PC-9 (cell line): ENCODE results near the gene SPOCK3. TPM values are rescaled to one million over a fixed set of nuclear protein-coding genes. Genes with fewer than 3 reads are reported as not detected.

Experiments
- BruUV-seq: library from RNA; stranded (reverse); fragments of 400-500 nt; replicated peaks from 2 replicates; lab custom pipeline; 2021; lab: Mats Ljungman, UMichigan
- CTCF ChIA-PET: fragments of 300-600 bp; sonication (Branson Sonifier 250); formaldehyde crosslinking; loops from one replicate; lab custom pipeline; 2022; ENCODE audit warnings: antibody characterized with exemption; lab: Charles Lee
- POLR2A ChIA-PET: fragments of 300-600 bp; sonication (Branson Sonifier 250); formaldehyde crosslinking; loops from one replicate; lab custom pipeline; 2022; ENCODE audit warnings: antibody characterized with exemption; ENCODE audit not compliant: unreplicated experiment; lab: Charles Lee
- DNase-seq, 2 experiments: peaks; one replicate each; pipeline versions ENCODE4 v3.0.0 to v3.0.0-alpha.2; 2015 to 2022; ENCODE audit warnings: mixed read lengths in 1 of 2
- H2AFZ ChIP-seq: fragments of 200-600 bp; sonication (generic); 2 replicates; pipeline ENCODE4 v1.8.1; 2017; ENCODE audit warnings: antibody characterized with exemption
- H3F3A ChIP-seq: fragments of 200-600 bp; sonication (generic); 2 replicates; pipeline ENCODE4 v1.8.1; 2017; ENCODE audit warnings: antibody characterized with exemption, mild to moderate bottlenecking, low read depth; ENCODE audit not compliant: insufficient read depth
- H3K27ac ChIP-seq: fragments of 200-600 bp; sonication (generic); 2 replicates; pipeline ENCODE4 v1.6.1; 2016; ENCODE audit warnings: mixed run types
- H3K27me3 ChIP-seq: fragments of 200-600 bp; sonication (generic); 2 replicates; pipeline ENCODE4 v1.6.1; 2016; ENCODE audit warnings: low read depth, mixed run types; ENCODE audit not compliant: insufficient read depth
- H3K36me3 ChIP-seq: fragments of 200-600 bp; sonication (generic); 2 replicates; pipeline ENCODE4 v1.6.1; 2016; ENCODE audit warnings: low read depth, mixed run types
- H3K4me1 ChIP-seq: fragments of 200-600 bp; sonication (generic); replicated peaks from 2 replicates; pipeline ENCODE4 v1.6.1; 2016; ENCODE audit warnings: mixed run types; ENCODE audit not compliant: insufficient read depth
- H3K4me2 ChIP-seq: fragments of 200-600 bp; sonication (generic); 2 replicates; pipeline ENCODE4 v1.6.1; 2017; ENCODE audit warnings: mixed run types
- H3K4me3 ChIP-seq: fragments of 200-600 bp; sonication (generic); 2 replicates; pipeline ENCODE4 v1.6.1; 2016; ENCODE audit warnings: mixed run types
- H3K79me2 ChIP-seq: fragments of 200-600 bp; sonication (generic); 2 replicates; pipeline ENCODE4 v1.6.1; 2017; ENCODE audit warnings: low read depth, mixed run types
- H3K9me2 ChIP-seq: fragments of 200-600 bp; sonication (generic); 2 replicates; pipeline ENCODE4 v1.8.1; 2017; ENCODE audit warnings: mild to moderate bottlenecking; ENCODE audit not compliant: insufficient read depth
- H3K9me3 ChIP-seq: fragments of 200-600 bp; sonication (generic); 2 replicates; pipeline ENCODE4 v1.8.1; 2016; ENCODE audit warnings: low read depth; ENCODE audit not compliant: insufficient read depth
- H4K20me1 ChIP-seq: fragments of 200-600 bp; sonication (generic); 2 replicates; pipeline ENCODE4 v1.8.1; 2017; ENCODE audit not compliant: insufficient read depth
- EZH2 ChIP-seq: fragments of 200-600 bp; sonication (generic); IDR thresholded peaks from 2 replicates; pipeline ENCODE4 v1.8.0; 2017; ENCODE audit warnings: antibody characterized with exemption, low read depth
- intact Hi-C: fragments of 100-400 bp; cut with micrococcal nuclease; formaldehyde crosslinking; loops from one replicate; pipeline ENCODE4 v1.10.0; 2022; ENCODE audit not compliant: unreplicated experiment
- total RNA-seq: library from RNA; stranded (reverse); gene quantifications from 2 replicates; pipeline ENCODE4 v1.2.3, GENCODE V29; 2021
- TF ChIP-seq, protein P1 (sequence below): fragments of 200-600 bp; sonication (generic); conservative IDR thresholded peaks from 2 replicates; pipeline ENCODE4 v1.6.1; 2017; ENCODE audit warnings: mixed run types, antibody characterized with exemption, mild to moderate bottlenecking, moderate library complexity

Gene SPOCK3
- total RNA-seq, 1 experiment from 2014 or later, result not detected

DNA sequence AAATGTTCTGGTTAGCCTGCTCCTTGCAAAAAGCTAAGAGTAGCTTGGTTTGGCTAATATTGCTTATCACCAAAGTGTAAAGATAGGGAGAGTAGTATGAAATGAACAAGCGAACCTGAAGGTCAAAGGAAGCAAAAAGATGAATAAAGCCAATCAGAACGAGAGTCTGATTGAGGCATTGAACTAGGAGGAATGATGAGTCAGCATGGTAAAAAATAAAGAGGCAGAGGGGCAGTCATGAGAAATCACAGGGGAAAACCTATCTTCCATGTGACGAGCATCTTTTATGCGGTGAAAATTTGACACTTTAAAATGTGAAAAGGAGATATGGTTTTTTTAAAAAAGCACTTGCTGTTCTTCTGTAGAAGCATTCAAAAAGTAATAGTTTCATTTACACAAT lies 533.7 kb downstream of the SPOCK3 start:
- Histone ChIP-seq H3K4me3 (no peak overlapping the region), H2AFZ (no peak overlapping the region), H3K9me3 (no peaks in the 10 kb centered on the region), H3K79me2 (no peaks in the 10 kb centered on the region), H3K36me3 (no peaks in the 10 kb centered on the region), H3K27me3 (no peaks in the 10 kb centered on the region), H3K9me2 (no peaks in the 10 kb centered on the region), H4K20me1 (no peaks in the 10 kb centered on the region), H3K27ac (no peak overlapping the region), H3F3A (no peaks in the 10 kb centered on the region), H3K4me1 (no peaks in the 10 kb centered on the region), H3K4me2 (no peak overlapping the region)
- DNase-seq, result no peak
- BruUV-seq, result no TSS peak
- TF ChIP-seq EZH2, result no peak
- TF ChIP-seq, protein P1, sequence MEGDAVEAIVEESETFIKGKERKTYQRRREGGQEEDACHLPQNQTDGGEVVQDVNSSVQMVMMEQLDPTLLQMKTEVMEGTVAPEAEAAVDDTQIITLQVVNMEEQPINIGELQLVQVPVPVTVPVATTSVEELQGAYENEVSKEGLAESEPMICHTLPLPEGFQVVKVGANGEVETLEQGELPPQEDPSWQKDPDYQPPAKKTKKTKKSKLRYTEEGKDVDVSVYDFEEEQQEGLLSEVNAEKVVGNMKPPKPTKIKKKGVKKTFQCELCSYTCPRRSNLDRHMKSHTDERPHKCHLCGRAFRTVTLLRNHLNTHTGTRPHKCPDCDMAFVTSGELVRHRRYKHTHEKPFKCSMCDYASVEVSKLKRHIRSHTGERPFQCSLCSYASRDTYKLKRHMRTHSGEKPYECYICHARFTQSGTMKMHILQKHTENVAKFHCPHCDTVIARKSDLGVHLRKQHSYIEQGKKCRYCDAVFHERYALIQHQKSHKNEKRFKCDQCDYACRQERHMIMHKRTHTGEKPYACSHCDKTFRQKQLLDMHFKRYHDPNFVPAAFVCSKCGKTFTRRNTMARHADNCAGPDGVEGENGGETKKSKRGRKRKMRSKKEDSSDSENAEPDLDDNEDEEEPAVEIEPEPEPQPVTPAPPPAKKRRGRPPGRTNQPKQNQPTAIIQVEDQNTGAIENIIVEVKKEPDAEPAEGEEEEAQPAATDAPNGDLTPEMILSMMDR, result no peak
- POLR2A ChIA-PET, result no interaction called here
- intact Hi-C loops, result no loop called here
- CTCF ChIA-PET, result interaction anchor here (0.7 kb wide), 1 partner anchor 97 kb away, joined by 3 read pairs; no protein-coding TSS in a partner anchor

DNA sequence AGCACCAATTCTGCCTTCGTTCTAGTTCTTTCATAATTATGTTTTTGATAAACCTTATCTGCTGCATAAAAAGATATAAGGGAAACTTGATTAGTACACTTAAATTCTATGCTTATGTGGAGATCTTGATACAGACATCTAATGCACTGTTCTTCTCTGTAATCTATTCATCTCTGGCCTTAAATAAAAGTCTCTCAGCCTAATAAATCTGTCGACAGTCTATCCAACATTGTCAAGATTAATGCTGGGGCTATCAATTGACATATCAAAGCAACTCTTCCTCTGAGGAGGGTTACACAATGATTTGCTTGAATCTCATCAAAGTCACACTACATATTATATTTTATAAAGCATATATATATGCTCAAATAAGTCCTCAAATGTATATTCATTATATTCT lies 545.5 kb downstream of the SPOCK3 start:
- TF ChIP-seq EZH2, result no peak
- TF ChIP-seq, protein P1, result no peak
- no peak overlapping the region for H3K27ac ChIP-seq
- no peak overlapping the region for H2AFZ ChIP-seq
- POLR2A ChIA-PET, result no interaction called here
- DNase-seq, result no peak
- H3K79me2 ChIP-seq, result no peaks in the 10 kb centered on the region
- CTCF ChIA-PET, result no interaction called here
- no peaks in the 10 kb centered on the region for H3K36me3 ChIP-seq
- no TSS peak for BruUV-seq
- H3K4me2 ChIP-seq, result no peak overlapping the region
- H3K9me3 ChIP-seq, result no peaks in the 10 kb centered on the region
- no peaks in the 10 kb centered on the region for H3F3A ChIP-seq
- no peaks in the 10 kb centered on the region for H3K4me1 ChIP-seq
- H3K9me2 ChIP-seq, result no peaks in the 10 kb centered on the region
- intact Hi-C loops, result no loop called here
- no peak overlapping the region for H3K4me3 ChIP-seq
- no peaks in the 10 kb centered on the region for H4K20me1 ChIP-seq
- no peaks in the 10 kb centered on the region for H3K27me3 ChIP-seq

DNA sequence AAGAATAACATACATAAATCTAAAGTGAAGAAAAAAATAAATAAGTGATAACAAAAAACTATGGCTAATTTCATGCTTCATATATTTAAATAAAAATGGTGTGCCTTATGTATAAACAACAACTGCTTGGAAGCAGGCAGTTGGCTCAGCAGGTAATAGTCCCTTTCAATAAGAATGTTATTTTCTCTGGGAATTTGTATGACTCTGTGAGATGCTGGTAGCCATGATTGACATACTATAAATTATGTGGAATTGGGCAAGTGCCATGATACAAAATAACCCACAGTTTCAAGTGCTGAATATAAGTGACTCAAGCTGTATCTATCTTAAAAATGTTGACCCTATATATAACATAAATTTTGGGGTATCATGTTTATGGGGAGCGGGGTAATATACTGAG lies 546.5 kb downstream of the SPOCK3 start:
- Histone ChIP-seq H3K4me2 (no peak overlapping the region), H3K4me3 (no peak overlapping the region), H3F3A (no peaks in the 10 kb centered on the region), H3K27ac (no peak overlapping the region), H3K79me2 (no peaks in the 10 kb centered on the region), H3K36me3 (no peaks in the 10 kb centered on the region), H4K20me1 (no peaks in the 10 kb centered on the region), H3K9me2 (no peaks in the 10 kb centered on the region), H3K27me3 (no peaks in the 10 kb centered on the region), H2AFZ (no peak overlapping the region), H3K9me3 (no peaks in the 10 kb centered on the region), H3K4me1 (no peaks in the 10 kb centered on the region)
- no TSS peak for BruUV-seq
- TF ChIP-seq EZH2, result no peak
- TF ChIP-seq, protein P1, result no peak
- POLR2A ChIA-PET, result no interaction called here
- no peak for DNase-seq
- CTCF ChIA-PET, result no interaction called here
- intact Hi-C loops, result no loop called here
